Liver (tissue), 9 donors: ENCODE data around the gene MC2R. TPM values are rescaled to one million over a fixed set of nuclear protein-coding genes. Genes with fewer than 3 reads are reported as not detected.

Experiments used
- DNase-seq: peaks from one replicate; pipeline ENCODE4 v3.0.0-alpha.2; 2017; ENCODE audit warnings: low spot score
- H3K27ac ChIP-seq, 2 donors: one replicate each; pipeline ENCODE4 v1.7.0; 2013; ENCODE audit warnings: inconsistent platforms in 2 of 2, low read length in 2 of 2, control low read depth in 1 of 2, low read depth in 1 of 2, mild to moderate bottlenecking in 1 of 2
- H3K27me3 ChIP-seq, 4 donors: one replicate each; pipeline versions ENCODE4 v1.6.1 to v1.7.0; 2013; ENCODE audit warnings: low read length in 3 of 4, inconsistent platforms in 1 of 4, mild to moderate bottlenecking in 1 of 4, moderate library complexity in 1 of 4; ENCODE audit not compliant: control insufficient read depth in 4 of 4, insufficient read depth in 4 of 4
- H3K36me3 ChIP-seq, 4 donors: one replicate each; pipeline versions ENCODE4 v1.6.1 to v1.7.0; 2013; ENCODE audit warnings: low read length in 3 of 4, mild to moderate bottlenecking in 3 of 4, low read depth in 1 of 4, moderate library complexity in 1 of 4; ENCODE audit not compliant: control insufficient read depth in 4 of 4, insufficient read depth in 3 of 4
- H3K4me1 ChIP-seq, 4 donors: one replicate each; pipeline versions ENCODE4 v1.6.1 to v1.7.0; 2013; ENCODE audit warnings: low read length in 3 of 4, mild to moderate bottlenecking in 3 of 4, moderate library complexity in 1 of 4; ENCODE audit not compliant: control insufficient read depth in 4 of 4, insufficient read depth in 4 of 4
- H3K4me3 ChIP-seq, 3 donors: one replicate each; pipeline versions ENCODE4 v1.6.1 to v1.7.0; 2013; ENCODE audit warnings: low read length in 3 of 3, control low read depth in 1 of 3, low read depth in 1 of 3, mild to moderate bottlenecking in 1 of 3
- H3K9ac ChIP-seq, 2 donors: one replicate each; pipeline ENCODE4 v1.7.0; 2013; ENCODE audit warnings: low read length in 2 of 2, mild to moderate bottlenecking in 2 of 2, moderate library complexity in 2 of 2, control low read depth in 1 of 2, low read depth in 1 of 2
- H3K9me3 ChIP-seq, 4 donors: one replicate each; pipeline versions ENCODE4 v1.6.1 to v1.7.0; 2013; ENCODE audit warnings: low read length in 3 of 4; ENCODE audit not compliant: control insufficient read depth in 4 of 4
- ATF3 ChIP-seq: IDR thresholded peaks from 2 replicates; pipeline ENCODE4 v1.6.1; 2016; ENCODE audit warnings: antibody characterized with exemption
- CTCF ChIP-seq: fragments of 150-350 bp; IDR thresholded peaks from 2 replicates; pipeline ENCODE4 v1.5.1; 2017; ENCODE audit warnings: improper control_type of control experiment, low read depth, low read length; ENCODE audit not compliant: missing input control
- EGR1 ChIP-seq, 2 donors: IDR thresholded peaks; 2 replicates each; pipeline ENCODE4 v1.6.1; 2016 to 2018; ENCODE audit warnings: antibody characterized with exemption in 2 of 2, low read depth in 2 of 2
- FOXA1 ChIP-seq: IDR thresholded peaks from 2 replicates; pipeline ENCODE4 v1.6.1; 2016; ENCODE audit warnings: antibody characterized with exemption
- GABPA ChIP-seq, 2 donors: IDR thresholded peaks in 1 of 2; conservative IDR thresholded peaks in 1 of 2; 2 replicates each; pipeline ENCODE4 v1.6.1; 2016; ENCODE audit warnings: antibody characterized with exemption in 2 of 2, mild to moderate bottlenecking in 1 of 2, moderate library complexity in 1 of 2
- HNF4A ChIP-seq, 2 donors: conservative IDR thresholded peaks; 2 replicates each; pipeline ENCODE4 v1.6.1; 2016; ENCODE audit warnings: antibody characterized with exemption in 2 of 2, mild to moderate bottlenecking in 2 of 2
- HNF4G ChIP-seq: IDR thresholded peaks from 2 replicates; pipeline ENCODE4 v1.6.1; 2016; ENCODE audit warnings: antibody characterized with exemption
- JUND ChIP-seq, 2 donors: IDR thresholded peaks; 2 replicates each; pipeline ENCODE4 v1.6.1; 2016; ENCODE audit warnings: antibody characterized with exemption in 2 of 2
- MAX ChIP-seq: IDR thresholded peaks from 2 replicates; pipeline ENCODE4 v1.6.1; 2016; ENCODE audit warnings: antibody characterized with exemption
- NR2F2 ChIP-seq: IDR thresholded peaks from 2 replicates; pipeline ENCODE4 v1.6.1; 2016; ENCODE audit warnings: antibody characterized with exemption
- RAD21 ChIP-seq, 2 donors: IDR thresholded peaks; 2 replicates each; pipeline ENCODE4 v1.6.1; 2016; ENCODE audit warnings: antibody characterized with exemption in 2 of 2, mild to moderate bottlenecking in 2 of 2
- REST ChIP-seq: IDR thresholded peaks from 2 replicates; pipeline ENCODE4 v1.6.1; 2016; ENCODE audit warnings: antibody characterized with exemption, mild to moderate bottlenecking
- RXRA ChIP-seq, 2 donors: IDR thresholded peaks; 2 replicates each; pipeline ENCODE4 v1.6.1; 2017 to 2018; ENCODE audit warnings: antibody characterized with exemption in 2 of 2, mild to moderate bottlenecking in 1 of 2
- SP1 ChIP-seq: IDR thresholded peaks from 2 replicates; pipeline ENCODE4 v1.6.1; 2018; ENCODE audit warnings: antibody characterized with exemption, mild to moderate bottlenecking
- TAF1 ChIP-seq: conservative IDR thresholded peaks from 2 replicates; pipeline ENCODE4 v1.6.1; 2016; ENCODE audit warnings: antibody characterized with exemption, mild to moderate bottlenecking
- YY1 ChIP-seq: IDR thresholded peaks from 2 replicates; pipeline ENCODE4 v1.6.1; 2016; ENCODE audit warnings: antibody characterized with exemption, mild to moderate bottlenecking
- ZBTB33 ChIP-seq: IDR thresholded peaks from 2 replicates; pipeline ENCODE4 v1.6.1; 2016; ENCODE audit warnings: antibody characterized with exemption
- WGBS: extraction: QIAGEN DNeasy Blood & Tissue Kit; methylation state at CpG from one replicate; pipeline ENCODE4 v1.1.7; 2013; 5-methylcytosine and 5-hydroxymethylcytosine counted together
- polyA plus RNA-seq, 2 donors: library from polyadenylated mRNA; stranded (reverse) in 1 of 2; unstranded in 1 of 2; fragments of 200-250 nt in 1 of 2; fragments of >200 nt in 1 of 2; fragmentation: Nextera tagmentation in 1 of 2; extraction: Ambion mirVana in 1 of 2; gene quantifications; one replicate each; pipeline versions ENCODE4 v1.2.1 to v1.2.3, GENCODE V29; 2013 to 2015
- total RNA-seq, 2 donors: library from RNA; depleted of rRNA; stranded (reverse); fragments of >200 nt; gene quantifications; one replicate each; pipeline ENCODE4 v1.2.3, GENCODE V29; 2014
- donor health status: healthy.
- donor health status: healthy.
- donor health status: healthy.
- donor health status: healthy.
- donor health status: healthy.

Gene MC2R
- total and polyA plus RNA-seq, 4 donors, result not detected

- TF ChIP-seq MAX (no peak), ZBTB33 (no peak), FOXA1 (no peak), HNF4G (no peak)
Observed at GRCh38 chr18:13888191-13888716, 27.1 kb downstream of the MC2R start (continued).

- WGBS, result 89% methylated on average over 14 of the region's 14 CpGs
- H3K36me3 ChIP-seq, result no peaks in the 10 kb centered on the region
- no peak for DNase-seq
- no peaks in the 10 kb centered on the region for H3K4me1 ChIP-seq
- no peak overlapping the region for H3K27ac ChIP-seq
- peaks cover 0 to 3% (median under 1%) of the 10 kb centered on the region in 4 donors for H3K27me3 ChIP-seq
- no peak overlapping the region for H3K9ac ChIP-seq
- no peaks in the 10 kb centered on the region for H3K9me3 ChIP-seq
- no peak for TF ChIP-seq CTCF
- TF ChIP-seq FOXA1, result no peak
- no peak for TF ChIP-seq EGR1 (IDR thresholded peaks at IDR 0.05; ENCODE audit: low read depth in 2 of 2)
- no peak for TF ChIP-seq SP1
- no peak for TF ChIP-seq GABPA (IDR thresholded peaks at IDR 0.05 in 1 of 2, conservative IDR thresholded peaks at IDR 0.05 in 1 of 2)
- TF ChIP-seq YY1, result no peak
- no peak for TF ChIP-seq TAF1
- no peak for TF ChIP-seq JUND (IDR thresholded peaks at IDR 0.05)
- H3K4me3 ChIP-seq, result no peak overlapping the region
Observed at GRCh38 chr18:13885009-13885408, 30.3 kb downstream of the MC2R start.

- H3K9me3 ChIP-seq, result no peaks in the 10 kb centered on the region
- H3K36me3 ChIP-seq, result no peaks in the 10 kb centered on the region
- H3K4me1 ChIP-seq, result no peaks in the 10 kb centered on the region
- H3K4me3 ChIP-seq, result no peak overlapping the region
- 67% methylated on average over 1 of the region's 1 CpG for WGBS
- no peak for DNase-seq
- H3K27me3 ChIP-seq, result peaks cover 0 to 3% (median under 1%) of the 10 kb centered on the region in 4 donors
- H3K27ac ChIP-seq, result no peak overlapping the region
- TF ChIP-seq YY1 (no peak), EGR1 (IDR thresholded peaks at IDR 0.05; ENCODE audit: low read depth in 2 of 2) (no peak), SP1 (no peak), TAF1 (no peak), GABPA (IDR thresholded peaks at IDR 0.05 in 1 of 2, conservative IDR thresholded peaks at IDR 0.05 in 1 of 2) (no peak), RAD21 (IDR thresholded peaks at IDR 0.05) (no peak), HNF4G (no peak), REST (no peak), FOXA1 (no peak), CTCF (no peak), ATF3 (no peak), RXRA (IDR thresholded peaks at IDR 0.05) (no peak), NR2F2 (no peak), JUND (IDR thresholded peaks at IDR 0.05) (no peak), HNF4A (conservative IDR thresholded peaks at IDR 0.05) (no peak), ZBTB33 (no peak)
- no peak overlapping the region for H3K9ac ChIP-seq
Observed at GRCh38 chr18:13879937-13880336, 35.4 kb downstream of the MC2R start.
